ENCODE measurements around the gene TPTE2. TPM values are rescaled to one million over a fixed set of nuclear protein-coding genes. Genes with fewer than 3 reads are reported as not detected.

Gene TPTE2
- total RNA-seq, 1 donor from 2014 or later: not detected

DNA sequence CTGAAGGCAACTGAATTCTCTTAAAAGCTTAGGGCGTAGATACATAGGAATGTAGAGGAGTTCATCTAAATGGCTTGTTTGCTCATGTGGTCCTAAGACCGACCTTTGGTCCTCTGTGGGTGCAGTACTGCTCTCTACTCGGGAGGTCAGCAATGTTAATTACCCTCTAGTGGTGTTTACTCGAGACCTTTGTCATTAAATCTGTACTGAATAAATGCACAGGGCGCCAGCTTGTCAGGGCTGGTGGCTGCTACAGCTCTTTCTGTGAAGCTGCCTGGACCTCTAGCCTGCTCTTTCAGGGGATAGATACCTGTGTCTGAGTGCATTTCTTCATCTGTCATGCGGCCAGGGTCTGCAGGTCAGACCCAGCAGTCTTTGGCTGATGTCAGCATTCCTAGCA is 43.0 kb upstream of the TPTE2 start:
- TF ChIP-seq, protein P1, sequence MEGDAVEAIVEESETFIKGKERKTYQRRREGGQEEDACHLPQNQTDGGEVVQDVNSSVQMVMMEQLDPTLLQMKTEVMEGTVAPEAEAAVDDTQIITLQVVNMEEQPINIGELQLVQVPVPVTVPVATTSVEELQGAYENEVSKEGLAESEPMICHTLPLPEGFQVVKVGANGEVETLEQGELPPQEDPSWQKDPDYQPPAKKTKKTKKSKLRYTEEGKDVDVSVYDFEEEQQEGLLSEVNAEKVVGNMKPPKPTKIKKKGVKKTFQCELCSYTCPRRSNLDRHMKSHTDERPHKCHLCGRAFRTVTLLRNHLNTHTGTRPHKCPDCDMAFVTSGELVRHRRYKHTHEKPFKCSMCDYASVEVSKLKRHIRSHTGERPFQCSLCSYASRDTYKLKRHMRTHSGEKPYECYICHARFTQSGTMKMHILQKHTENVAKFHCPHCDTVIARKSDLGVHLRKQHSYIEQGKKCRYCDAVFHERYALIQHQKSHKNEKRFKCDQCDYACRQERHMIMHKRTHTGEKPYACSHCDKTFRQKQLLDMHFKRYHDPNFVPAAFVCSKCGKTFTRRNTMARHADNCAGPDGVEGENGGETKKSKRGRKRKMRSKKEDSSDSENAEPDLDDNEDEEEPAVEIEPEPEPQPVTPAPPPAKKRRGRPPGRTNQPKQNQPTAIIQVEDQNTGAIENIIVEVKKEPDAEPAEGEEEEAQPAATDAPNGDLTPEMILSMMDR (IDR thresholded peaks at IDR 0.05): no peak
- Mint-ChIP-seq H3K27me3 (ENCODE audit: unreplicated experiment) (no peaks in the 10 kb centered on the region), H3K9me3 (ENCODE audit: unreplicated experiment) (no peaks in the 10 kb centered on the region), H3K4me3 (ENCODE audit: unreplicated experiment) (no peak overlapping the region), H3K27ac (ENCODE audit: unreplicated experiment) (no peak overlapping the region), H3K36me3 (ENCODE audit: unreplicated experiment) (no peaks in the 10 kb centered on the region), H3K4me1 (ENCODE audit: unreplicated experiment) (peaks cover 6% of the 10 kb centered on the region)
- DNase-seq (ENCODE audit: extremely low spot score, unreplicated experiment): peak; percentile 34

DNA sequence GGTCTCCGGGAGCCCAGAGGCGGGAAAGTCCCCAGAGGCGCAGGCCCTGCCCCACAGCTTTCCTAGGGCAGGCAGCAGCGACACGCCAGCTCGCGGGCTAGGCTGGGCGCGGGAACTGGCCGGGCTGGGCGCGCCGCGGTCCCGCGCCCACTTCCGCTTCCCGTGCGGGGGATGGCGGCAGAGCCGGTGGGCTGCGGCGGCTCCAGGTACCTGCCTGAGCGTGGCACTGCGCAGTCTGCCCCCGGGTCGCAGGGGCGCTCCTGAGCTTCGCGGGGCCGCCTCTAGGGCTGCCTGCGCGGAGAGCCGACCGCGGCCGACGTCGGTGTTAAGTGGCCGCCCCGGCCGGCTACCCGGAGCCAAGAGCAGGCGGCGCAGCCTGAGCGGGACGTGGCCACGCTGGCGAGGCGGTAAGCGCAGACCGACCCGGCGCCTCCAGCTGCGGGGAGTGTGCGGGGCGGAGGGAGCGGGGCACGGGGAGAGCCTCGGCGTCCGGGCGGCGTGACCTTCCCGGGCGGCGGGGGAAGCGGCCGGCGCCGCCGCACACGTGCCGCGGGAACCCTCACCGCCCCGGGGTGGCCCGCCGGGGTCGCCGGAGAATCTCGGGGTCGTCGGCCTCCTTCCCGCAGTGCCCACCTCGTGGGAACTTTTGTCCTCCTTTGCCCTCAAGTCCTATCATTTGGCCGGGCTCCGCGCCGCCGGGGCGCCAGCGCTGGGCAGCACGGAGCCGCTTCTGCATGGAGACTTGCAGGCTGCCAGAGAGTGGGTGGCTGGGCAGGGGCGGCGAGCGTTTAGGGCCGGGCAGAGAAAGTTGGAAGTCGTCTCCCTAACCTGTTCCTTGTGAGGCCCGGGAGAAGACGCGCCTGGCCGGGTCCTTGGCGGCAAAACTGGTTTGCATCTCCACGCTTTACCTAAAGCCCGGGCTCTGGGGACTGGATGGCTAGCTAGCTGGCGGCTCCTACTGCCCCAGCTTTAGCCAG is 40.7 kb upstream of the TPTE2 start:
- H3K4me1 Mint-ChIP-seq (ENCODE audit: unreplicated experiment): peaks cover 6% of the 10 kb centered on the region
- H3K4me3 Mint-ChIP-seq (ENCODE audit: unreplicated experiment): peak overlapping the region; percentile 73
- no peaks in the 10 kb centered on the region for H3K36me3 Mint-ChIP-seq (ENCODE audit: unreplicated experiment)
- TF ChIP-seq, protein P1 (IDR thresholded peaks at IDR 0.05): peak; percentile 33
- peaks cover 6% of the 10 kb centered on the region for H3K27me3 Mint-ChIP-seq (ENCODE audit: unreplicated experiment)
- H3K9me3 Mint-ChIP-seq (ENCODE audit: unreplicated experiment): no peaks in the 10 kb centered on the region
- H3K27ac Mint-ChIP-seq (ENCODE audit: unreplicated experiment): no peak overlapping the region
- peak; percentile 84 for DNase-seq (ENCODE audit: extremely low spot score, unreplicated experiment)

DNA sequence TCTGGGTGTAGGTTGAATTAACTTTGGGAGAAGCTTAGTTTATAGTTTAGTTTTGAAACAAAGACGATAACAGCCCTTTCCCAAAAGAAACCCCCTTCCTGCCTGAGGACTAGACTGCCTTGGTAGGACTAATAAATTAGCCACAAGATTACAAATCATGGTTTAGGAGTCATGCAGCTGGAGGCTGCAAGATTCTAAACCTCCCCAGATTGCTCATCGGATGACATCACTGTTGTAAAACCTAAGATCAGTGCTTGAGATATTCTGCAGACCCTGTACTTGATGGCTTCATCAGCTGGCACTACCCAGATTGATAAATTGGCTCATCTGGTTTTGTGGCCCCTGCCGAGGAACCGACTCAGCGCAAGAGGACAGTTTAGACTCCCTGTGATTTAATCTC is 36.2 kb upstream of the TPTE2 start:
- H3K4me3 Mint-ChIP-seq (ENCODE audit: unreplicated experiment): no peak overlapping the region
- no peak overlapping the region for H3K27ac Mint-ChIP-seq (ENCODE audit: unreplicated experiment)
- TF ChIP-seq, protein P1 (IDR thresholded peaks at IDR 0.05): no peak
- H3K4me1 Mint-ChIP-seq (ENCODE audit: unreplicated experiment): peaks cover 2% of the 10 kb centered on the region
- DNase-seq (ENCODE audit: extremely low spot score, unreplicated experiment): no peak
- H3K27me3 Mint-ChIP-seq (ENCODE audit: unreplicated experiment): peaks cover 18% of the 10 kb centered on the region
- no peaks in the 10 kb centered on the region for H3K9me3 Mint-ChIP-seq (ENCODE audit: unreplicated experiment)
- no peaks in the 10 kb centered on the region for H3K36me3 Mint-ChIP-seq (ENCODE audit: unreplicated experiment)

DNA sequence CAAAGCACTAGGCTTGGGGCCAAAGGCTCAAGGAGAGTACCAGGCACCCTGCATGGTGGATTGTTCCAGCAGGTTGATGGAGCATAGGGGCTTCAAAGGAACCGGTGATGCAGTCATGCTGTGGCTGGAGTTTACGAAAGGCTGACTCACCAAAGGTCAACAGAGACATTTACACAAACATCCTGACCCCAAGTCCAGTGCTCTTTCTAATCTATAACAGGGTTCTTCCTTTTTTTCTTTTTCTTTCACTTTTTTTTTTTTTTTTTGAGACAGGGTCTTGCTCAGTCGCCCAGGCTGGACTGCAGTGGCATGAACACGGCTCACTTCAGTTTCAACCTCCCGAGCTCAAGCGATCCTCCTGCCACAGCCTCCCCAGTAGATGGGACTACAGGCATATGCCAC is 35.6 kb upstream of the TPTE2 start:
- H3K4me3 Mint-ChIP-seq (ENCODE audit: unreplicated experiment): no peak overlapping the region
- no peaks in the 10 kb centered on the region for H3K36me3 Mint-ChIP-seq (ENCODE audit: unreplicated experiment)
- peaks cover 18% of the 10 kb centered on the region for H3K27me3 Mint-ChIP-seq (ENCODE audit: unreplicated experiment)
- H3K9me3 Mint-ChIP-seq (ENCODE audit: unreplicated experiment): no peaks in the 10 kb centered on the region
- H3K27ac Mint-ChIP-seq (ENCODE audit: unreplicated experiment): no peak overlapping the region
- peak; percentile 46 for DNase-seq (ENCODE audit: extremely low spot score, unreplicated experiment)
- no peaks in the 10 kb centered on the region for H3K4me1 Mint-ChIP-seq (ENCODE audit: unreplicated experiment)
- TF ChIP-seq, protein P1 (IDR thresholded peaks at IDR 0.05): no peak

DNA sequence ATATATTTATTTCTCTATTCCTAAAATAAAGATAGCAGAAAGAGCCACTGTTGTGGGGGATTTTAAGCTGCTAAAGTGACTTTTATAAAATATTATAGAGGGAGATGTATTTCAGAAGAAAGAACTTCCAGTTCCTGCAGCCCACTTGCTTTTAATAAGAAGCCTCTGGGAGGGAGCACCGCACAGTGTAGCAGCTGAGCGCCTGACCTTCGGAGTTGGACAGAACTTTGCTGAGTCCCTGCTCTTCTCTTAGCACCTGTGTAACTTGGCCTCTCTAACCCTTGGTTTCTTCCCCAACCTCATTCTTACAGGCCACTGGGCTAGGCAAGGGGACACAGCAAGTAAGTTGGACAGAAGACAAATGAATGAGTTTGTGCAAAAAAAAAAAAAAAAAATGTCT is 34.8 kb upstream of the TPTE2 start:
- Mint-ChIP-seq H3K9me3 (ENCODE audit: unreplicated experiment) (no peaks in the 10 kb centered on the region), H3K27me3 (ENCODE audit: unreplicated experiment) (peaks cover 18% of the 10 kb centered on the region), H3K36me3 (ENCODE audit: unreplicated experiment) (no peaks in the 10 kb centered on the region), H3K27ac (ENCODE audit: unreplicated experiment) (no peak overlapping the region), H3K4me3 (ENCODE audit: unreplicated experiment) (no peak overlapping the region), H3K4me1 (ENCODE audit: unreplicated experiment) (no peaks in the 10 kb centered on the region)
- no peak for DNase-seq (ENCODE audit: extremely low spot score, unreplicated experiment)
- TF ChIP-seq, protein P1 (IDR thresholded peaks at IDR 0.05): no peak

Measured in osteocyte (in vitro differentiated cells).